Osteoblast (primary cell): ENCODE measurements around the gene DPP9. TPM values are rescaled to one million over a fixed set of nuclear protein-coding genes. Genes with fewer than 3 reads are reported as not detected.

Experiments used
- DNase-seq: peaks from one replicate; pipeline ENCODE4 v3.0.0; 2011; ENCODE audit warnings: low spot score, mixed read lengths; ENCODE audit not compliant: insufficient read length; ENCODE audit errors: missing footprints
- H2AFZ ChIP-seq: 2 replicates; pipeline ENCODE4 v1.6.0; 2011; ENCODE audit warnings: mild to moderate bottlenecking, low read length
- H3K27ac ChIP-seq: 2 replicates; pipeline ENCODE4 v1.5.1; 2011; ENCODE audit warnings: mild to moderate bottlenecking, low read depth, low read length, moderate library complexity
- H3K27me3 ChIP-seq: 2 replicates; pipeline ENCODE4 v1.6.0; 2012; ENCODE audit warnings: mild to moderate bottlenecking, control low read depth, inconsistent platforms, low read length, moderate library complexity; ENCODE audit not compliant: insufficient read depth
- H3K36me3 ChIP-seq: 2 replicates; pipeline ENCODE4 v1.5.1; 2011; ENCODE audit warnings: mild to moderate bottlenecking, low read length, control low read depth, moderate library complexity; ENCODE audit not compliant: insufficient read depth
- H3K4me1 ChIP-seq: 2 replicates; pipeline ENCODE4 v1.5.1; 2011; ENCODE audit warnings: mild to moderate bottlenecking, low read length, control low read depth, moderate library complexity; ENCODE audit not compliant: insufficient read depth
- H3K4me2 ChIP-seq: 2 replicates; pipeline ENCODE4 v1.6.0; 2011; ENCODE audit warnings: mild to moderate bottlenecking, low read length; ENCODE audit not compliant: insufficient read depth
- H3K4me3 ChIP-seq: fragments of 200-600 bp; sonication (generic); 3 replicates; pipeline ENCODE4 v1.5.1; 2012; ENCODE audit warnings: mild to moderate bottlenecking, low read length, inconsistent platforms; ENCODE audit not compliant: insufficient read depth
- H3K79me2 ChIP-seq: 2 replicates; pipeline ENCODE4 v1.6.0; 2012; ENCODE audit warnings: mild to moderate bottlenecking, low read length, control low read depth, inconsistent platforms; ENCODE audit not compliant: insufficient read depth
- H3K9me3 ChIP-seq: 2 replicates; pipeline ENCODE4 v1.5.1; 2011; ENCODE audit warnings: low read depth, low read length, control low read depth
- H4K20me1 ChIP-seq: 2 replicates; pipeline ENCODE4 v1.6.0; 2012; ENCODE audit warnings: mild to moderate bottlenecking, low read length, control low read depth; ENCODE audit not compliant: insufficient read depth
- total RNA-seq: library from RNA; depleted of rRNA; stranded (reverse); fragments of >200 nt; gene quantifications from 2 replicates; pipeline ENCODE4 v1.2.3, GENCODE V29; 2012
- TF ChIP-seq, protein P1 (sequence below): IDR thresholded peaks from 2 replicates; pipeline ENCODE4 v1.5.1; 2011; ENCODE audit warnings: mild to moderate bottlenecking, low read depth, low read length, moderate library complexity; ENCODE audit errors: extremely low read depth

DPP9 gene
- total RNA-seq, 1 donor: 30.4 TPM

DNA sequence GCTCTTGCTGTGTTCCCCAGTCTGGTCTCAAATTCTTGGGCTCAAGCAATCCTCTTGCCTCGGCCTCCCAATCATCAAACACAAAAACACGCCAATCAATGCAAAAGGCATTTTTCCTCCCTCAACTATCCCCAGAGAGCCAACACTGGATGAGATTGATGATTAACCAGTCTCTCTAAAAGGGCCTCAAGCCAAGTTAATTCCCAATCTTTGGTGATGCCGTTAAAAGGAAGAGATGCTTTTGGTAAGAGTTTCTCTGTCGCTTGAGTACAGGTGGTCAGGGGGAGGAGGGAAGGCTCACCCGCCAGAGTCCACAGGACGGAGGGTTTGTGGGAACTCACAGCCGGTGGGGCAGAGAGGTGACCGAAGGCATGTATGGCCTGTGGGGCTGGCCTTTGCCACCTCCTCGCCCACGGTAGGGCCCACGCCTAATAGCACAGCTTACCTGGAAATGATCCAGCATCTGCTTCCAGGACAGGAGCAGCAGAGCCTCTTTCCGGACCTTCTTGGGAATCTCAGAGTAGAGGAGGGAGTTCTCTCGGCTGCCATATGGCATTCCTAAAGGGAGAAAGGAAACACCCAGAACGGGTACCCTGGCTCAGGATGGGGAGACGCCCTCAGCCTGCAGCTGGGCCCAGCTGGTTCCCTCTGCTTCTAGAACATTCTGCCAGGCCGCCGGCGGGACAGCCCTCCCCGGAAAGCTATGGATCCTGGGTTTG is 18.1 kb downstream of the DPP9 start:
- Histone ChIP-seq H3K27me3 (no peaks in the 10 kb centered on the region), H3K9me3 (no peaks in the 10 kb centered on the region), H3K36me3 (peaks cover 63% of the 10 kb centered on the region), H3K27ac (peak overlapping the region; percentile 30), H4K20me1 (no peaks in the 10 kb centered on the region), H2AFZ (no peak overlapping the region), H3K79me2 (peaks cover 6% of the 10 kb centered on the region), H3K4me1 (peaks cover 16% of the 10 kb centered on the region), H3K4me2 (no peak overlapping the region), H3K4me3 (no peak overlapping the region)
- DNase-seq: peak; percentile 63
- TF ChIP-seq, protein P1, sequence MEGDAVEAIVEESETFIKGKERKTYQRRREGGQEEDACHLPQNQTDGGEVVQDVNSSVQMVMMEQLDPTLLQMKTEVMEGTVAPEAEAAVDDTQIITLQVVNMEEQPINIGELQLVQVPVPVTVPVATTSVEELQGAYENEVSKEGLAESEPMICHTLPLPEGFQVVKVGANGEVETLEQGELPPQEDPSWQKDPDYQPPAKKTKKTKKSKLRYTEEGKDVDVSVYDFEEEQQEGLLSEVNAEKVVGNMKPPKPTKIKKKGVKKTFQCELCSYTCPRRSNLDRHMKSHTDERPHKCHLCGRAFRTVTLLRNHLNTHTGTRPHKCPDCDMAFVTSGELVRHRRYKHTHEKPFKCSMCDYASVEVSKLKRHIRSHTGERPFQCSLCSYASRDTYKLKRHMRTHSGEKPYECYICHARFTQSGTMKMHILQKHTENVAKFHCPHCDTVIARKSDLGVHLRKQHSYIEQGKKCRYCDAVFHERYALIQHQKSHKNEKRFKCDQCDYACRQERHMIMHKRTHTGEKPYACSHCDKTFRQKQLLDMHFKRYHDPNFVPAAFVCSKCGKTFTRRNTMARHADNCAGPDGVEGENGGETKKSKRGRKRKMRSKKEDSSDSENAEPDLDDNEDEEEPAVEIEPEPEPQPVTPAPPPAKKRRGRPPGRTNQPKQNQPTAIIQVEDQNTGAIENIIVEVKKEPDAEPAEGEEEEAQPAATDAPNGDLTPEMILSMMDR: no peak

DNA sequence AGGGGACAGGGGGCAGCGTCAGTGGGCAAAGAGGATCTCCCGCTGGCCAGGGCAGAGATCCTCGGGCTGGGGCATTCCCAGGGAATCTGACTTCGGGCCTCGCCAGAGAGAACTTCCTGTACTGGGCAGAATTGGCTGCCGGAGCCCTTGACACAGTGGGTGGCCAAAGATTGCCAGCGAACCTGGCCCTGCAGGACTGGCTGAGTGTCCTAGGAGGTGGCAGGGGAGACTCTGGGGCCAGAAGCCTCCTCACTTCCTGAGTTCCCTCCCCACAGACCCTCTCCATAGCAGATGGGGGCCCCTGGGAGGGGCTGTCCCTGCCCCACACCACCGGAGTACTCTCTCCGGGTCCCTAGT is 19.3 kb downstream of the DPP9 start:
- H3K27ac ChIP-seq: no peak overlapping the region
- H3K4me2 ChIP-seq: no peak overlapping the region
- peak; percentile 47 for DNase-seq
- no peaks in the 10 kb centered on the region for H4K20me1 ChIP-seq
- no peaks in the 10 kb centered on the region for H3K9me3 ChIP-seq
- TF ChIP-seq, protein P1: no peak
- no peak overlapping the region for H3K4me3 ChIP-seq
- H2AFZ ChIP-seq: no peak overlapping the region
- H3K4me1 ChIP-seq: peaks cover 7% of the 10 kb centered on the region
- peaks cover 59% of the 10 kb centered on the region for H3K36me3 ChIP-seq
- H3K27me3 ChIP-seq: no peaks in the 10 kb centered on the region
- H3K79me2 ChIP-seq: peaks cover 2% of the 10 kb centered on the region

DNA sequence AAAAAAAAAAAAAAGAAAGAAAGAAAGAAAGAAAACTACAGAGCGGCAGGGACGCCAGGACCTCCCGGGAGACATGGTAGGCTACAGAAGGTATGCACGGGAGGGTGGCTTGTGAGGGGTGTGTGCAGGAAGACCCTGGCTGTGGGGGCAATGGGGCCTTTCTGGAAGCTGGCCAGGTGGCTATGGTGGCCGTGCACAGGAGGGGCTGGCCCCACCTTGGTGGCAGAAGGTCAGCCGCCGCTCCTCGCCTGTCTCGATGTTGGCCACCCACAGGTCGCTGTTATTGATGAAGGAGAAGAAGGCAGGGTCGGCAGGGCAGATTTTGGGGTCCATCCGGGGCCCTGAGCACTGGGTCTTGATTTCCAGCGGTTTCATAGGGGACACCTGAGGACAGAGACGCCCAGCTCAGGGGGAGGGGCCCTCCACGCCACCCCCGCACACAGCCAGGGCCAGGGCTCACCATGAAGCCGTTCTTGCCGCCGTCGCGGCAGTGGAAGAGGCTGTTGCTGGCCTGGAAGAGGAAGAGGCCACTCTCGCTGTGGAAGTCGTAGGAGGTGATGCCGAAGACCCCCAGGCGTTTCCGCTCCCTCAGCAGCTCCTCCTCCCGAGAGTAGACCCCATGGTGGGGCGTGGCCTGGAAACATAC is 19.8 kb downstream of the DPP9 start:
- H3K4me2 ChIP-seq: no peak overlapping the region
- H3K27me3 ChIP-seq: no peaks in the 10 kb centered on the region
- H3K79me2 ChIP-seq: peaks cover 2% of the 10 kb centered on the region
- peak; percentile 26 for DNase-seq
- H3K27ac ChIP-seq: no peak overlapping the region
- H2AFZ ChIP-seq: no peak overlapping the region
- H3K4me3 ChIP-seq: no peak overlapping the region
- H4K20me1 ChIP-seq: no peaks in the 10 kb centered on the region
- TF ChIP-seq, protein P1: no peak
- H3K36me3 ChIP-seq: peaks cover 56% of the 10 kb centered on the region
- peaks cover 6% of the 10 kb centered on the region for H3K4me1 ChIP-seq
- H3K9me3 ChIP-seq: no peaks in the 10 kb centered on the region

DNA sequence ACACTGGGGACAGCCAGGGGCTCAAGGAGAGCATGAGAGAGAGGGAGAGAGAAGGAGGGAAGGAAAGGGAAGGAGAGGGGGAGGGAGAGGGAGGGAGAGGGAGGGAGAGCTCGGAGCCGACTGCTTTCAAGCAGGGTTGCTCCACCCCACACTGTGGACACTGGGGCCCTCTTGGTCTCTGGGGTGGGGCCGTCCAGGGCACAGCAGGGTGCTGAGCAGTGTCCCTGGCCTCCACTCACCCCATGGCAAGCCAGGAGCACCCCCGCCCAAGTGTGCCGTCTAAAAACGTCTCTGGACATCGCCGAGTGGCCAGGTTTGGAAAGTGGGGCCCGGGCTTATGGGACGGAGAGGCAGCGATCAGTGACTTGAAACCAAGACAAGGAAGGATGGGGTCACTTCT is 20.9 kb downstream of the DPP9 start:
- no peak overlapping the region for H3K4me3 ChIP-seq
- H4K20me1 ChIP-seq: no peaks in the 10 kb centered on the region
- no peak overlapping the region for H3K27ac ChIP-seq
- TF ChIP-seq, protein P1: no peak
- H3K9me3 ChIP-seq: no peaks in the 10 kb centered on the region
- H3K79me2 ChIP-seq: peaks cover 2% of the 10 kb centered on the region
- peaks cover 64% of the 10 kb centered on the region for H3K36me3 ChIP-seq
- no peaks in the 10 kb centered on the region for H3K27me3 ChIP-seq
- peaks cover under 1% of the 10 kb centered on the region for H3K4me1 ChIP-seq
- no peak overlapping the region for H3K4me2 ChIP-seq
- no peak overlapping the region for H2AFZ ChIP-seq
- DNase-seq: no peak
